ENCODE data around the gene RPP14.
A peak's percentile ranks its signal among the peaks of the same experiment; 100 is the strongest.

Gene RPP14

GRCh38 chr3:58292866-58293265 lies 13.2 kb upstream of the RPP14 start:
- DNase-seq: no peak

GRCh38 chr3:58293516-58293915 lies 12.5 kb upstream of the RPP14 start:
- DNase-seq: no peak

- DNase-seq: no peak
These were observed 9.8 kb upstream of the RPP14 start for GRCh38 chr3:58296269-58296668.

- DNase-seq: no peak
These were observed 9.2 kb upstream of the RPP14 start for GRCh38 chr3:58296843-58297242.

DNA sequence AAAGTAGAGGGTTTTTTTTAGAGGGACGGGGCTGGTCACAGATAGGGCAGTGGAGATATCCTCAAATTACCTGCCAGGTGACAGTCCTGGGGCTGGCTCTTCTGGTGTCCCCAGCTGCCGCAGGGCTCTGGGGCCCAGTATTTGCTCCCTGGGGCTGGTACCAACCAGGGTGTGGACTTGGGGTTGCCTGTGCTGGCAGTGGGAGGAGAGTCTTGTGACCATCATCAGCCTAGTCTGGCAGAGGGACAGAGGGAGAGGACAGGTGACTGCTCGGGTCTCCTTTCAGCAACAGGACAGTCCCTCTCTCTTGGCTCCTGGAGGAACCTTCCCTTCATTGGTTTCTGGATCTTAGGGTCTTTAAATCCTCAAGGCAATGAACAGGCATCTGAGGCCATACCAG lies 7.9 kb upstream of the RPP14 start:
- no peak for DNase-seq

DNA sequence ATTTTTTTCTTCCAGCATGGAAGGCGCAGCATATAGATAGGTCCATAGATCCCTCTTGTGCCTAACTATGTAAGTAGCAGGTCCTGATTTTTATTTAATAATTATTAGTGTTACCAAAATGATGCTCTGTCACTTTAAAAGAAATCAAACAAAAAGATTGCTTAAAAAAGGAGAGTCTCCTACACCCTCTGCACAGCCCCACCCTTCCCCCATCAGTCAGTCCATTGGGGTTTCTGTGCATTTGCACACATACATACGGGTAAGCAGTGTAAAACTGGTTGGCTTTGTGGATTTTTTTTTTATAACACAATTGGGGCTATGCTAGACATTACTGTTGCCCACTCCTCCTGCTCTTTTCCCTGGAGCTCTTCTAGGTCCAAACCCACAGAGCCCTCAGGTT lies 7.0 kb upstream of the RPP14 start:
- DNase-seq: no peak

DNA sequence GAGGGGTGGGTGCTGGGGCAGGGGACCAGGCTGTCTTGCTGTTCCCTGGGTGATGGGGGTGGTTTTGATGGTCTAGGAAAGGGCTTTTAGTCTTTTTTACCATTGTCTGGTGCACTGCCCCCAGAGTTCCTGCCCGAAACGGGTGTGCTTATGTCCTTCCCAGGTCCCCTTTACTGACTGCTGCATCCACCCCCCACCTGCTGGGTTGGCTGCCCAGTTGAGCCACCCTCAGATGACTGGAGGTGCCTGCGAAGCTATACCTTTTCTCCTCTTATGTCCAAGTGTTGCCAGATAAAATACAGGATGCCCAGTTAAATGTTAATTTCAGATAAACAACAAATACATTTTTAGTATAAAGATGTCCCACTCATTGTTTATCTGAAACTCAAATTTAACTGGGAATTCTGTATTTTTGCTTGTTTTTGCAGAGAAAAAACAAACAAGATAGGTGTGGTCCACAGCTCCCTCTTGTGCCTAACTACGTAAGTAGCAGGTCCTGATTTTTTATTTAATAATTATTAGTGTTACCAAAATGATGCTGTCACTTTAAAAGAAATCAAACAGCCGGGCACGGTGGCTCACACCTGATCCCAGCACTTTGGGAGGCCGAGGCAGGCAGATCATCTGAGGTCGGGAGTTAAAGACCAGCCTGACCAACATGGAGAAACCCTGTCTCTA lies 6.1 kb upstream of the RPP14 start:
- DNase-seq: peak; percentile 76

- DNase-seq: peak; percentile 59
These were observed 1.7 kb downstream of the RPP14 start for GRCh38 chr3:58307639-58308215.

- no peak for DNase-seq
These were observed 2.7 kb downstream of the RPP14 start for GRCh38 chr3:58308728-58309127.

DNA sequence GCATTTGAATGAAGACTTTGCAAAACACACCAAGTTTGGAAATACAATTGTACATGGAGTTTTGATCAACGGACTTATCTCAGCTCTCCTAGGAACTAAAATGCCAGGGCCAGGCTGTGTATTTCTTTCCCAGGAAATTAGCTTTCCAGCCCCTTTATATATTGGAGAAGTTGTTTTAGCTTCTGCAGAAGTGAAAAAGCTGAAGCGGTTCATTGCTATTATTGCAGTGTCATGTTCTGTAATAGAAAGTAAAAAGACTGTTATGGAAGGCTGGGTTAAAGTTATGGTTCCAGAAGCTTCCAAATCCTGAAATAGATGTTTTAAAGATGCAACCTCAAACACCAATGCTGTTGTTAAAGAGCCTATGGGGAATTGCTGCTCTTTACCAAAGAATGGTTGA lies 11.8 kb downstream of the RPP14 start:
- no peak for DNase-seq

- no peak for DNase-seq
These were observed 15.7 kb downstream of the RPP14 start for GRCh38 chr3:58321791-58322190.

DNA sequence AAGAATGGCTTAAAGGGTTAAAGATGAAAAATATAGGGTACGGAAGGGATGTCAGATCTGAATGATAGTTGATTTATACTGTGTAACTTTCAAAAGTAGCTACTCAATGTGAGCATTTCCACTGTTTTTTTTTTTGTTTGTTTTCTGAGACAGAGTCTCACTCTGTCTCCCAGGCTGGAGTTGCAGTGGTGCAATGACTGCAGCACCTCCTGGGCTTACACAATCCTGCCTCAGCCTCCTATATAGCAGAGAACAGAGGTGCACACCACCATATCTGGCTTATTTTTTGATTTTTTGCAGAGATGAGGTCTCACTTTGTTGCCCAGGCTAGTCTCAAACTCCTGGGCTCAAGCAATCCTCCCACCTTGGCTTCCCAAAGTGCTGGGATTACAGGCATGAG lies 16.7 kb downstream of the RPP14 start:
- no peak for DNase-seq

DNA sequence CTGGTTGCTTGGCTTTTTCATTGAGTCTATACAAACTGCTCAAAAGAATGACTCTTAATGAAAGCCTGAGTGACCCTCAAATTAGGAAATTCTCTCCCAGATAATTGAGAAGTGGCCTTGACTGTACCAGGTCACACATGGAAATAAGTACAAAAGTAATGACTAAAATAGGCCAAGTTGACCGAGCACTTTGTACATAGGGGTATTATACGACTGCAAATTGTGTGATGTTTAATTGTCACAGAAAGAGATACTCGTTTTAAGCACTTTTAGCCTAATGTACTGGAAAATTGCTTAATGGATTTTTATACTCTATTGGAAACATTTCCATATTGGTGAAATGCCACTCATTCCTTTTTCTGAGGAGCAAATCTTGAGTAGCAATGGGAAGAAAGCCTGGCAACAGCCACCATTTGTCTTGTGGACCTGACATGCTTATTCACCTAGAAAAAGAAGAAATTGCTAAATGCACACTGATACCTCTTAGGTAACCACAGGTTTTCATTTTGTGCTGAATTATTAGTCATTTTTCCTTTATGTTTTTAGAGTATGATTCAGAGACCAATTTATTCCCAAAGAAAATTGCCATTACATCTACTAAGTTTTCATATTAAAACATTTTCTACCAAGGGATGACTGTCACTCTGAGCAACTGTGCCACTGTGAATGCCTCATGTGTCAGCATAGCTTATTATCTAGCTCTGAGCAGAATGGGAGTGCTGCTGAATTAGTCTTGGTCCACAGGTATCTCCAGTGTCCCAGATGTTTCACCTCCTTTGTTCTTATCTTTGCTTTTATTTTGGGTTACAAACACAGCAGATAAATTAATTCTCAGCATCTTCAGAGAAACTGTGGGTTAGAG lies 17.7 kb downstream of the RPP14 start:
- no peak for DNase-seq

DNA sequence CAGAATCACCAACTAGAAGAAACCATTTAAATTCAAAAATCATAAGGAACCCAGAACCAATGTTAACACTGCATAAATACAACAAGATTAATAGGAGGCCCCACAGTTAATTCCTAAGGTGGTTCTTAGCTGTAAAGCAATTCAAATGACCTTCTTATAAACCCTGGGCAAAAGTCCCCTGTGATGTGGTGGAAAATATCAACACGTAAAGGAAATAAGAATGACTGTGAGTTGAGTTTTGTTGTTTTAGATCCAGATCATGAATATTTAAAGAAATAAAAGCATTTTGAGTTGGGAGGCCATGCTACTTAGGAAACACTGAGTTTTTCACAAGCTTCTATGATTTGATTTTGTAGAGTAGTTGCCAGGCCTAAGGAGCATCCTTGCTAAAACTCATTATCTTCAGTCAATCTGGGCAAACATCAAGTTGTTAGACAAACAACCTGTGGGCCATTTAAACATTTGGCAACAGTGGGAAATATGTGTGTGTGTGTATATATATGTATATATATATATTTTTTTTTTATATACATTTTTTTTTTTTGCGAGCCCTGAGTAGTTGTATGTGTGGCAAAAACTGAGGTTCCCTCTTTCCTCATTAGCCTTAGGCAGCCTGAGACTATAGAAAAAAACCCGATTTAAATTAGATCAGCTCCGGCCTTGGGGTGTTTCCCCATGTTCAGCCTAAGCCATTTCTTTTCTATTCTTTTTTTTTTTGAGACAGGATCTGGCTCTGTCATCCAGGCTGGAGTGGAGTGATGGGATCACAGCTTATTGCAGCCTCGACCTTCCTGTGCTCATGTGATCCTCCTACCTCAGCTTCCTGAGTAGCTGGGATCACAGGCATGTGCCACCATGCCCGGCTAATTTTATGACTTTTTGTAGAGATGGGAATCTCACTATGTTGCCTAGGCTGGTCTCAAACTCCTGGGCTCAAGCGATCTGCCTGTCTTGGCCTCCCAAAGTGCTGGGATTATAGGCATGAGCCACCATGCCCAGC lies 18.6 kb downstream of the RPP14 start:
- no peak for DNase-seq

- no peak for DNase-seq
These were observed 19.5 kb downstream of the RPP14 start for GRCh38 chr3:58325525-58325992.

GRCh38 chr3:58326267-58326900 lies 20.3 kb downstream of the RPP14 start:
- peak; percentile 61 for DNase-seq

DNA sequence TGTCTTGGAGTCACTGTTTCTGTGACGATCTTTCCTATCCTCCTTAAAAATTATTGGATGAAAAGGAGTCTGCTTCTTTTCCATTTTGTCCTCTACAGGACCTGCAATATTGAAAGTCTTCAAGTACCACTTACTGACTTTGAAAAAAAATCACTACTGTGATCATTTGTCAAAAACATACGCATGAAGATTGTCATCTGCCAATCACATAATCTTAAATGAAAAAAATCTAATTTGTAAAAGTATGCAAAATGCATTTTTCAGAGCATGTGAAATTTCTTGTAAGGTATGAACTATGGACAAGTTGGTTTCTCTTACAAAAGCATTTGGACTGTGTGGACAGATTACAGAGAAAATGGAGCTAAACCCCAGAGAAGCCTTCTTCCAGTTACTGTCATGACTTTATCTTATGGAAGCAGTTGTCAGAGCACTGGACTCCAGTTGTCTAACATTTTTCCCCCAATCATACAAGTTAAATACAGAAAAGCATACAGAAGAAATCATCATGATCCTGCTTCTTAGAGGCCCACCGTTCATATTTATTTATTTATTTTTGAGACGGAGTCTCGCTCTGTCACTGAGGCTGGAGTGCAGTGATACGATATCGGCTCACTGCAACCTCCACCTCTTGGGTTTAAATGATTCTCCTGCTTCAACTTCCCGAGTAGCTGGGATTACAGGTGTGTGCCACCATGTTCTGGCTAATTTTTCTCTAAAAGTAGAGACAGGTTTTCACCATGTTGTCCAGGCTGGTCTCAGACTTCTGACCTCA lies 23.3 kb downstream of the RPP14 start:
- DNase-seq: no peak

DNA sequence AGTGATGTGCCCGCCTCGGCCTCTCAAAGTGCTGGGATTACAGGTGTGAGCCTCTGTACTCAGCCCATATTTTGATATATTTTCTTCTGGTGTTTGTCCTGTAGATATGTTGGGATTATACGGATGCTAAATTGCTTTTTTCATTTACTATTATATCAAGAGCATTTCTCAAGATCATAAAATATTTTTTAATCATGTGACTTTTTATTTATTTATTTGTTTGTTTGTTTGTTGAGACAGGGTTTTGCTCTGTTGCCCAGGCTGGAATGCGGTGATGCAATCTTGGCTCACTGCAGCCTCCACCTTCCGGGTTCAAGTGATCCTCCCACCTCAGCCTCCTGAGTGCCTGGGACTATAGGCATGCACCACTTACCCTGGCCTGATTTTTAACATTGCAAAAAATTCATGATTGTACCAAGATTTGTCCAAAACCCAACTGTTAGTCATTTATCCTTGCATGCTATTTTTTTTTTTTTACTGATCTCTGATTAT lies 23.9 kb downstream of the RPP14 start:
- no peak for DNase-seq

- DNase-seq: no peak
These were observed 25.6 kb downstream of the RPP14 start for GRCh38 chr3:58331593-58332152.

- peak; percentile 93 for DNase-seq
These were observed 26.6 kb downstream of the RPP14 start, which contains the start of gene PXK for GRCh38 chr3:58332575-58333188. PXK (plus strand) TSS chr3:58332892; CDS start chr3:58332989, 97 bp downstream.

All from eye (tissue), 1 donor.